GM18505 (cell line): ENCODE measurements around the gene SCLT1.

Experiments
- ATAC-seq: cut with Tn5 transposase; IDR thresholded peaks from one replicate; pipeline ENCODE4 v1.9.1; 2021; ENCODE audit not compliant: unreplicated experiment
- POLR2A ChIP-seq: IDR thresholded peaks from 4 replicates; pipeline ENCODE4 v1.6.1; 2011; ENCODE audit warnings: borderline replicate concordance; ENCODE audit not compliant: insufficient read depth, insufficient read length; ENCODE audit errors: extremely low read depth

SCLT1 gene

GRCh38 chr4:128846063-128846462 is 247.3 kb downstream of the SCLT1 start:
- no peak for ATAC-seq

GRCh38 chr4:128844931-128845330 is 248.4 kb downstream of the SCLT1 start:
- no peak for TF ChIP-seq POLR2A
- ATAC-seq: no peak

More at GRCh38 chr4:128846063-128846462, 247.3 kb downstream of the SCLT1 start:
- no peak for TF ChIP-seq POLR2A

DNA sequence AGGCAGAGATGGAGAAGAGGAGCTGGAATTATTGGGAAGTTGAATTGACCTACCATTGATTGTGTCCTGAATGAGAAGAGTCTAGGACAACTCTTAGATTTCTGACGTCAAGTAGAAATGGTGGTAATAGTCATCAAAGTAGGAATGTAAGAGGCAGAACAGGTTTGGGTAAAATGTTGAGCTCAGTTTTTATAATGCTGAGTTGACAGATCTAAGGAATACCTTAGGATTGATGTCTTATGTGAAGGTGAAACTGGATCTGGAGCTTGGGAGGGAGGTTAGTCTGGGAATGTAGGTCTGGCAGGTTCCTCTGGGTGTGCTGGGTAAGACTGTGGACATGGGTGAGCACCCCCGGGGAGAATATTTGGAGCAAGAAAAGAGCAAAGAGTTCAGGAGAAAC is 251.9 kb downstream of the SCLT1 start:
- no peak for ATAC-seq
- no peak for TF ChIP-seq POLR2A

- no peak for ATAC-seq
- TF ChIP-seq POLR2A: no peak
Measured at GRCh38 chr4:128840711-128841318, 252.5 kb downstream of the SCLT1 start.

DNA sequence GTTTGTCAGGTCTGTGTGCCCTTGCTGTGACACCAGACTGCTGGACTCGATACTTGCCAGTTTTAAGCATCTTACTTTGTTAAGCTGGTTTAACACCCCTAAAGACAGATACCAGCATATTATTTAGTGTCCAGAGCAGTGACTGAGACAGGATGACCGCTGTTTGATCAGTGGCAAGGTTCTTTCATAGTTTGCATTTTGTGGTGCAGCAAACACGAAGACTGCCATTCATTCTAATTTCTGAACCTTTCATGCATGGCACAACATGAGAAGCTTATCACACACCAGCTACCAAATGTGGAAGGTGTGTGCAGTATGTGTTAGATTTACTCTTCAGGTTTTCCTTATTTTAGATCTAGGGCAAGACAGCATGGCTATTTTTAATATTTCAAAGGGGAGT is 255.7 kb downstream of the SCLT1 start:
- ATAC-seq: no peak
- TF ChIP-seq POLR2A: no peak

DNA sequence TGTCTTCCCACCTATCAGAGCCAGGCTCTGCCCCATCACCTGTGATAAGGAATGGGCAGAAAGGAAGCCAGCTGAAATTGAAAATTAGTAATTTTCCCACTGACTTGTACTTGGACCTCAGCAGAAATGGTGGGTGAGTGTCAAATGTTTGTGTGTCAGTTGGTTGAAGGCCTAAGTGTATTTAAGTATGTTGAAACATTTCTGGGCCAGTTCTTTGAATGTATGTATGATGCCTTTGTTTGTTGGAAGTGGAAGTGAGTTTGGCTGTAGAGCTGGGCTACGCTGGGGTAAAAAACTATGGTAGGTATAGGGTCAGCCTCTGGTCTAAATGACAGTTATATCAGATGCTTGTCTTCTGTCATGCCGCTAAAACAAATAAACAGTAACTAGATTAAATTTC is 256.1 kb downstream of the SCLT1 start:
- no peak for TF ChIP-seq POLR2A
- ATAC-seq: no peak

GRCh38 chr4:128835498-128836222 is 257.7 kb downstream of the SCLT1 start:
- no peak for ATAC-seq
- TF ChIP-seq POLR2A: no peak
